K562 (cell line): ENCODE results near the gene HDAC5. TPM values are rescaled to one million over a fixed set of nuclear protein-coding genes. Genes with fewer than 3 reads are reported as not detected.

Experiments
- BRF2 ChIP-seq: IDR thresholded peaks from 3 replicates; pipeline ENCODE4 v1.6.1; 2011; ENCODE audit warnings: borderline replicate concordance, mild to moderate bottlenecking; ENCODE audit not compliant: insufficient read length, insufficient read depth
- KLF16 ChIP-seq: IDR thresholded peaks from 2 replicates; pipeline ENCODE4 v1.6.1; 2016; ENCODE audit warnings: antibody characterized with exemption
- polyA plus RNA-seq, 8 experiments: library from polyadenylated mRNA; depleted of rRNA in 4 of 8; stranded (reverse) in 5 of 8; unstranded in 3 of 8; fragments of >200 nt; fragmentation: Nextera tagmentation in 2 of 8; fragmentation: Illumina TruSeq in 1 of 8; extraction: Ambion mirVana in 2 of 8; extraction: Trizol in 1 of 8; gene quantifications; 2 replicates each; pipeline versions ENCODE4 v1.2.1 to v1.2.3, GENCODE V29; 2011 to 2014; ENCODE audit warnings: inconsistent platforms in 1 of 8, missing spikeins in 1 of 8
- total RNA-seq, 7 experiments: library from RNA; depleted of rRNA in 6 of 7; stranded (reverse); fragments of >200 nt in 6 of 7; fragmentation: Illumina TruSeq in 2 of 7; extraction: Trizol in 2 of 7; gene quantifications; 2 replicates each; pipeline versions ENCODE4 v1.2.1 to v1.2.3, GENCODE V29; 2011 to 2021; ENCODE audit warnings: low replicate concordance in 1 of 7
- TF ChIP-seq, protein P1 (sequence below): fragments of 450-650 bp; IDR thresholded peaks from 2 replicates; pipeline ENCODE4 v1.6.1; 2016; ENCODE audit warnings: antibody characterized with exemption
- TF ChIP-seq, protein P2 (sequence below): fragments of 450-650 bp; IDR thresholded peaks from 2 replicates; pipeline ENCODE4 v1.6.1; 2018; ENCODE audit not compliant: partially characterized antibody
- TF ChIP-seq, protein P3 (sequence below): fragments of 450-650 bp; formaldehyde crosslinking; IDR thresholded peaks from 2 replicates; pipeline ENCODE4 v1.4.0; 2020; ENCODE audit warnings: mild to moderate bottlenecking, moderate library complexity

Gene HDAC5
- total and polyA plus RNA-seq, 9 of the 15 experiments (the other 6 are each of a cell fraction or from before 2014, with no cell fraction given) = 0.45 to 26.2 (median 16.4) TPM

GRCh38 chr17:44070455-44071197 is 52.8 kb downstream of the HDAC5 start, which contains the start of gene G6PC3 (continued):
- TF ChIP-seq, protein P1, sequence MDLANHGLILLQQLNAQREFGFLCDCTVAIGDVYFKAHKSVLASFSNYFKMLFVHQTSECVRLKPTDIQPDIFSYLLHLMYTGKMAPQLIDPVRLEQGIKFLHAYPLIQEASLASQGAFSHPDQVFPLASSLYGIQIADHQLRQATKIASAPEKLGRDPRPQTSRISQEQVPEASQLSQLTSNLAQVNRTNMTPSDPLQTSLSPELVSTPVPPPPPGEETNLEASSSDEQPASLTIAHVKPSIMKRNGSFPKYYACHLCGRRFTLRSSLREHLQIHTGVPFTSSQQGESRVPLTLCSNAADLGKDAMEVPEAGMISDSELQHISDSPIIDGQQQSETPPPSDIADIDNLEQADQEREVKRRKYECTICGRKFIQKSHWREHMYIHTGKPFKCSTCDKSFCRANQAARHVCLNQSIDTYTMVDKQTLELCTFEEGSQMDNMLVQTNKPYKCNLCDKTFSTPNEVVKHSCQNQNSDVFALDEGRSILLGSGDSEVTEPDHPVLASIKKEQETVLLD = no peak
- TF ChIP-seq, protein P2, sequence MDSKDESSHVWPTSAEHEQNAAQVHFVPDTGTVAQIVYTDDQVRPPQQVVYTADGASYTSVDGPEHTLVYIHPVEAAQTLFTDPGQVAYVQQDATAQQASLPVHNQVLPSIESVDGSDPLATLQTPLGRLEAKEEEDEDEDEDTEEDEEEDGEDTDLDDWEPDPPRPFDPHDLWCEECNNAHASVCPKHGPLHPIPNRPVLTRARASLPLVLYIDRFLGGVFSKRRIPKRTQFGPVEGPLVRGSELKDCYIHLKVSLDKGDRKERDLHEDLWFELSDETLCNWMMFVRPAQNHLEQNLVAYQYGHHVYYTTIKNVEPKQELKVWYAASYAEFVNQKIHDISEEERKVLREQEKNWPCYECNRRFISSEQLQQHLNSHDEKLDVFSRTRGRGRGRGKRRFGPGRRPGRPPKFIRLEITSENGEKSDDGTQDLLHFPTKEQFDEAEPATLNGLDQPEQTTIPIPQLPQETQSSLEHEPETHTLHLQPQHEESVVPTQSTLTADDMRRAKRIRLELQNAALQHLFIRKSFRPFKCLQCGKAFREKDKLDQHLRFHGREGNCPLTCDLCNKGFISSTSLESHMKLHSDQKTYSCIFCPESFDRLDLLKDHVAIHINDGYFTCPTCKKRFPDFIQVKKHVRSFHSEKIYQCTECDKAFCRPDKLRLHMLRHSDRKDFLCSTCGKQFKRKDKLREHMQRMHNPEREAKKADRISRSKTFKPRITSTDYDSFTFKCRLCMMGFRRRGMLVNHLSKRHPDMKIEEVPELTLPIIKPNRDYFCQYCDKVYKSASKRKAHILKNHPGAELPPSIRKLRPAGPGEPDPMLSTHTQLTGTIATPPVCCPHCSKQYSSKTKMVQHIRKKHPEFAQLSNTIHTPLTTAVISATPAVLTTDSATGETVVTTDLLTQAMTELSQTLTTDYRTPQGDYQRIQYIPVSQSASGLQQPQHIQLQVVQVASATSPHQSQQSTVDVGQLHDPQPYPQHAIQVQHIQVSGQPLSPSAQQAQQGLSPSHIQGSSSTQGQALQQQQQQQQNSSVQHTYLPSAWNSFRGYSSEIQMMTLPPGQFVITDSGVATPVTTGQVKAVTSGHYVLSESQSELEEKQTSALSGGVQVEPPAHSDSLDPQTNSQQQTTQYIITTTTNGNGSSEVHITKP = peak; percentile 48
- no peak for TF ChIP-seq BRF2
- TF ChIP-seq, protein P3, sequence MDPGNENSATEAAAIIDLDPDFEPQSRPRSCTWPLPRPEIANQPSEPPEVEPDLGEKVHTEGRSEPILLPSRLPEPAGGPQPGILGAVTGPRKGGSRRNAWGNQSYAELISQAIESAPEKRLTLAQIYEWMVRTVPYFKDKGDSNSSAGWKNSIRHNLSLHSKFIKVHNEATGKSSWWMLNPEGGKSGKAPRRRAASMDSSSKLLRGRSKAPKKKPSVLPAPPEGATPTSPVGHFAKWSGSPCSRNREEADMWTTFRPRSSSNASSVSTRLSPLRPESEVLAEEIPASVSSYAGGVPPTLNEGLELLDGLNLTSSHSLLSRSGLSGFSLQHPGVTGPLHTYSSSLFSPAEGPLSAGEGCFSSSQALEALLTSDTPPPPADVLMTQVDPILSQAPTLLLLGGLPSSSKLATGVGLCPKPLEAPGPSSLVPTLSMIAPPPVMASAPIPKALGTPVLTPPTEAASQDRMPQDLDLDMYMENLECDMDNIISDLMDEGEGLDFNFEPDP (CRISPR knock-in tag) = no peak
- TF ChIP-seq KLF16 = peak; percentile 90
